Measurements from ENCODE around the gene PEAK3.

GRCh38 chr19:2329501-2329916, 47.5 kb upstream of the PEAK3 start:
- TF ChIP-seq, protein P1, sequence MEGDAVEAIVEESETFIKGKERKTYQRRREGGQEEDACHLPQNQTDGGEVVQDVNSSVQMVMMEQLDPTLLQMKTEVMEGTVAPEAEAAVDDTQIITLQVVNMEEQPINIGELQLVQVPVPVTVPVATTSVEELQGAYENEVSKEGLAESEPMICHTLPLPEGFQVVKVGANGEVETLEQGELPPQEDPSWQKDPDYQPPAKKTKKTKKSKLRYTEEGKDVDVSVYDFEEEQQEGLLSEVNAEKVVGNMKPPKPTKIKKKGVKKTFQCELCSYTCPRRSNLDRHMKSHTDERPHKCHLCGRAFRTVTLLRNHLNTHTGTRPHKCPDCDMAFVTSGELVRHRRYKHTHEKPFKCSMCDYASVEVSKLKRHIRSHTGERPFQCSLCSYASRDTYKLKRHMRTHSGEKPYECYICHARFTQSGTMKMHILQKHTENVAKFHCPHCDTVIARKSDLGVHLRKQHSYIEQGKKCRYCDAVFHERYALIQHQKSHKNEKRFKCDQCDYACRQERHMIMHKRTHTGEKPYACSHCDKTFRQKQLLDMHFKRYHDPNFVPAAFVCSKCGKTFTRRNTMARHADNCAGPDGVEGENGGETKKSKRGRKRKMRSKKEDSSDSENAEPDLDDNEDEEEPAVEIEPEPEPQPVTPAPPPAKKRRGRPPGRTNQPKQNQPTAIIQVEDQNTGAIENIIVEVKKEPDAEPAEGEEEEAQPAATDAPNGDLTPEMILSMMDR (IDR thresholded peaks at IDR 0.05): no peak
- TF ChIP-seq POLR2A (IDR thresholded peaks at IDR 0.05) (no peak), EP300 (IDR thresholded peaks at IDR 0.05) (no peak), POLR2AphosphoS5 (IDR thresholded peaks at IDR 0.05) (no peak)

All from sigmoid colon (tissue), 4 donors.